GM21717 (cell line): ENCODE measurements around the gene RGS11.
"Not testable (repeated sequence)": the region's sequence is repeated elsewhere in the genome, so short reads cannot be mapped to it uniquely, and the experiment has no call there.

ENCODE experiments used
- ATAC-seq: cut with Tn5 transposase; IDR thresholded peaks from one replicate; pipeline ENCODE4 v1.9.1; 2021; ENCODE audit warnings: mild to moderate bottlenecking, moderate library complexity; ENCODE audit not compliant: unreplicated experiment

RGS11 gene

GRCh38 chr16:264440-264951 lies 11.2 kb downstream of the RGS11 start:
- ATAC-seq, result no peak

- ATAC-seq, result no peak
Observed at GRCh38 chr16:263944-264343, 11.8 kb downstream of the RGS11 start.

- ATAC-seq, result no peak
Observed at GRCh38 chr16:263182-263774, 12.5 kb downstream of the RGS11 start.

- ATAC-seq, result no peak
Observed at GRCh38 chr16:262121-262745, 13.5 kb downstream of the RGS11 start.

GRCh38 chr16:261031-261691 lies 14.6 kb downstream of the RGS11 start:
- ATAC-seq, result no peak

- no peak for ATAC-seq
Observed at GRCh38 chr16:260326-260725, 15.4 kb downstream of the RGS11 start.

- no peak for ATAC-seq
Observed at GRCh38 chr16:259814-260253, 15.9 kb downstream of the RGS11 start.

- ATAC-seq, result no peak
Observed at GRCh38 chr16:259226-259625, 16.5 kb downstream of the RGS11 start.

- not testable (repeated sequence) for ATAC-seq
Observed at GRCh38 chr16:258091-258490, 17.7 kb downstream of the RGS11 start.

GRCh38 chr16:255183-255582 lies 20.6 kb downstream of the RGS11 start:
- ATAC-seq, result no peak

- no peak for ATAC-seq
Observed at GRCh38 chr16:254461-254860, 21.3 kb downstream of the RGS11 start.

- no peak for ATAC-seq
Observed at GRCh38 chr16:253833-254232, 21.9 kb downstream of the RGS11 start.

- ATAC-seq, result no peak
Observed at GRCh38 chr16:252366-253337, 23.1 kb downstream of the RGS11 start.

- ATAC-seq, result no peak
Observed at GRCh38 chr16:249431-249830, 26.3 kb downstream of the RGS11 start.

GRCh38 chr16:247027-247426 lies 28.7 kb downstream of the RGS11 start:
- no peak for ATAC-seq

GRCh38 chr16:245105-245504 lies 30.6 kb downstream of the RGS11 start:
- no peak for ATAC-seq

- no peak for ATAC-seq
Observed at GRCh38 chr16:243348-243747, 32.4 kb downstream of the RGS11 start.

GRCh38 chr16:242281-242680 lies 33.5 kb downstream of the RGS11 start:
- no peak for ATAC-seq

- no peak for ATAC-seq
Observed at GRCh38 chr16:240559-240958, 35.2 kb downstream of the RGS11 start.

GRCh38 chr16:239948-240277 lies 35.8 kb downstream of the RGS11 start:
- no peak for ATAC-seq
